Activated gamma-delta T cell treated with Interleukin-2 at 50 U/mL for 16 hours (primary cell): ENCODE results near the gene NFATC2.
A peak's percentile ranks its signal among the peaks of the same experiment; 100 is the strongest.
"Not testable (repeated sequence)": the region's sequence is repeated elsewhere in the genome, so short reads cannot be mapped to it uniquely, and the experiment has no call there.

ENCODE experiments used
- DNase-seq: peaks from one replicate; pipeline ENCODE4 v3.0.0-alpha.2; 2020

NFATC2 gene

DNA sequence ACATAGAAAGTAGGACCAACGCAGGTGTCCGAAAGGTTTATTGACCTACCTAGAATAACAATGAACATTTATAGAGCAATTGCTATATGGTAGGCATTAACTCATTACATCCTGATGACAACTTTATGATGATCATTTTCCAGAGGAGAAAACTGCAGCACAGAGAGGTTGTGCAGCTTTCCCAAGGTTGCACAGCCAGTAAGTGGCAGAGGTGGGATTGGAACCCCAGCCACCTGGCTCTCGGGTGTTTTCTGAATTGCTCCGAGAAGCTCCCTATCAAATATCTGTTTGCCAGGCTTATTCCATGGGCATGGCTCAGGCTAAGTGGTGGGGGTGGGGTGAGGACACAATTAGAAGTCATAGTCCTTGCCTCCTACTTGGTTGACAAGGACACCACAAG lies 24.1 kb upstream of the NFATC2 start:
- no peak for DNase-seq

DNA sequence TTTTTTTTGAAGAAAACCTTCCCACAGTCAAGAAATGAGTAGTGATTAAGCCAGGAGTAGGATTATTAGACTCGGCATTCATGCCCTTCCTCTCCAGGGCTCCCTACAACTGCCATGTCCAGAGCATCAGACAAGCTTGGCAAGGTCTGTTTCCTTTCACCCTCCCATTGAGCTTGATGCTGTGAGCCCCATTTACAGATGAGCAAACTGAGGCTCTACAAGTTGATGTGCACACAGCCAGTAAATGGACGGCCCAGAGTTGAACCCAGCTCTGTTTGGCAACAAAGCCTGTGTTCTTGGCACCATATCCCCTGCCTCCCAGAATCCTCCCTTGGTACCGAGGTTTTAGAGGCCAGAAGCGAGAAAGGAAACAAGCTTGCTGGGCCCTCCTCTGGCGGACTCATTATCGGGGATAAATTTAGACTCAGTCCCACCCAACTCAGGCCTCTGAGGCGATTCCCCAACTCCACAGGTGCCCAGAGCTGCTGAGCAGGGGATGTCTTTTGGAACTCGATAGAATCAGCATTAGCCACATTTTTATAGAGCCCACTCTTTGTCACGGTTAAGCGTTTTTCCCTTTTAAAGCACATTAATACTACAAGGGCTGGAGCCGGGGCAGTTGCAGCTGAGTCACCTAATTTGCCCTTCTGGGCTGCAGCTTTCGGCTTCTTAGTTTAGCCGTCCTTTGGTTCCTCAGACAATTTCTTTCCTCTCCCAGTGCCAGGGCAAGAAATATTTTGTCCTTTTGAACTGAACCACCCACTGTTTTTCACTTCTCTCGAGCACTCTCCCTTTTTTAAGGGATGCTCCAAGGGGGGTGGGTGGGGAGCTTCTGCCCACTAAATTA lies 23.0 kb upstream of the NFATC2 start:
- no peak for DNase-seq

DNA sequence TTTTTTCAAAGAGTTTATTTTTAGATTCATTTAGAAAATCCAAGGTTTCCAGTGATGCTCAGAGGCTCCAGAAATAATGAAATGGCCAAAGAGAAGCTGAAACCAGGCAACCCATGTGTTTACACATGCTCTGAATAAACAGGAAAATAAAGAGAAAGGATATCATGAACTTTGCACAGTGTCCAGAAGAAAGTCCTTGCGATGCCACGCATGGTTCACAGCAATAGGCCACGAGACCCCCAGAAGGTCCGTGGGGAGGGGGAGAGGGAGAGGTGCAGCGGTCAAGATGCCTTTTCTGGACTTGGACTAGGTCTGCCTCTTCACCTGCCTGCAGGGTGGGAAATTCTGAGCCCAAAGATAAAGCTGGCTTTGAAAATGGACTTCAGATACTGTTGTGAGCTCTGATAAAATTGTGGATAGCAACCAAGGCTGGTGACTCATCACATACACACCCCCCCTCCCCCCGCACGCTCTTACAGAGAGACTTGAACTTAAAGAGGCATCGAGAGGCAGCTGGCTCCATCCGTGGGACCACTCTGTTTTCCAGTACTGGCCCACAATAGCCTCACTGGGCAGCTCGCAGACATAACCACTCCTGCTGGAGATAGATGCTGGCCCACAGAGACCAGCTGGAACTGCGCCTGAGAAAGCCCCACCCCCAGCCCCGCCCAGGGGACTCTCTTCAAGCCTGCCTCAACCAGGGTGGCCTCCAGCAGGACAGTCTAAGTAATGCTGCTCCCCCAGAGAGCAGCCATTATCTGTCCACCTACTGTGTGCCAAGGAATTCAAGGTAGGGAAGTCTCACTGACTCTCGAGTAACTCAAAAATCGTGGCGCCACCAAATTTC lies 21.2 kb upstream of the NFATC2 start:
- DNase-seq, result no peak

DNA sequence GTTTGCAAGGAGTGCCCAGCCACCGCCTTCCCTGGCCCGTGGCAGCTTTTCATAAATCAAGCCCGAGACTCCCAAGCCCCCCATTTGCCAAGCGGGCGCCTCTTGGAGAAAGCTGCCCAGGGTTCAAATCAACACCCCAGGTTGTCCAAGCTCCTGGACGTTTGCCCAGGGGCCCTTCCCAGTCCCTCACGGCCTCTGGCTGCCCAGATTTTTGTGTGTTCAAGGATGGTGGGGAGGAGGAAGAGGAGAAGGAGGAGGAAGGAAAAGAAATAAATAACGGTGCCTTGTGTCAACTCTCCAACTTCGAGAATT lies 20.6 kb upstream of the NFATC2 start:
- no peak for DNase-seq

DNA sequence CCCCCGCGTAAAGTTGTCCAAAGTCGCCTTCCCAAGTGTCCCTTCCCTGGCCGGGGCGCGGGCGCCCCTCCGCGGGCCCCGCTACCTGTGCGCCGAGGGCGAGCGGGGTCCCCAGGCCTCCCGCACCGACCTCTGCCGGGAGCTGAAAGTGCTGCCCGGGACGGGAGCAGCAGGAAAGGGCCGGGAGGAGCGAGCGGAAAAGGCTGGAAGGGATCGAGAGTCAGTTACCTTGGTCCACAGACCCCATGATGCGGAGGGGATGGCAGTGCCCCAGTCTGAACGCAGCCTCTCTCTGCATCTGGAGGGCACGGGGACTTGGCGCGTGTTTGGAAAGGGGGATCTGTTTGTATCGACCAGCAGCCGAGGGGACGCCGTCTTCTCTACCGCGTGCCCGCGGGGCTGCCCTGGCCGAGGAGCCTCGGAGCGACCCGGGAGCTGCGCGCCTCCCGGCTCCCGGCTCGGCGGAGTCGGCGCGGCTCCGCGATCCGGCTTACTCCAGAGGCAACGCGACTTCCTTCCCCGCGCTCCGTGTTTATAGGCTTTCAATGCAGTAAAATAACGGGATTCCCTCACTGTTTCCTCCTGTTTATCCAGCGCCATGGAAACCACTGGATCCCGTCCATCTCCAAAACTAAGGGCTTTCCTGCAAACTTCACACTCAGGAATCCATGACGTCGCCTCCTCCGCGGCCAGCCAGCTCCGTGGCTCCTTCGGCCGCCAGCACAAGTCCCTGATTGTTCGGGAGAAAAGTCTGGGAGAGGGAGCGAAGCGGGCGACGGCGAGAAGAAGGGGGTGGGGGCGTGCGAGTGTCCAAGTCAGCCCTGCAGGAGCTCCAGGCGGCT lies 20.0 kb upstream of the NFATC2 start:
- DNase-seq, result peak; percentile 11

DNA sequence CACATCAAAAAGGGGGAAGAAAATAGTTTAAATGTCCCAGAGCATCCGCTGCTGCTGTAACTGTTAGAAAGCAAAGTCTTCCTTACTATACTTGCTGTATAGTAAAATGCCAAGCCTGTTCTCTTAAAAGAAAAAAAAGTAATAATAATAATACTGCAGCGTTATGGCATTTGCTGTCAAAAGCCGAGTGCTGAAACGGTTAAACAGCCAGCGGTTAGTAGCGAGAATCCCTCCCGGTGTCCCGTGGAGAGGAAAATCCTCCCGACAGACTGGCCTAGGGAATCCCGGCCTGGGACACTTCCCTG lies 19.5 kb upstream of the NFATC2 start:
- DNase-seq, result no peak

DNA sequence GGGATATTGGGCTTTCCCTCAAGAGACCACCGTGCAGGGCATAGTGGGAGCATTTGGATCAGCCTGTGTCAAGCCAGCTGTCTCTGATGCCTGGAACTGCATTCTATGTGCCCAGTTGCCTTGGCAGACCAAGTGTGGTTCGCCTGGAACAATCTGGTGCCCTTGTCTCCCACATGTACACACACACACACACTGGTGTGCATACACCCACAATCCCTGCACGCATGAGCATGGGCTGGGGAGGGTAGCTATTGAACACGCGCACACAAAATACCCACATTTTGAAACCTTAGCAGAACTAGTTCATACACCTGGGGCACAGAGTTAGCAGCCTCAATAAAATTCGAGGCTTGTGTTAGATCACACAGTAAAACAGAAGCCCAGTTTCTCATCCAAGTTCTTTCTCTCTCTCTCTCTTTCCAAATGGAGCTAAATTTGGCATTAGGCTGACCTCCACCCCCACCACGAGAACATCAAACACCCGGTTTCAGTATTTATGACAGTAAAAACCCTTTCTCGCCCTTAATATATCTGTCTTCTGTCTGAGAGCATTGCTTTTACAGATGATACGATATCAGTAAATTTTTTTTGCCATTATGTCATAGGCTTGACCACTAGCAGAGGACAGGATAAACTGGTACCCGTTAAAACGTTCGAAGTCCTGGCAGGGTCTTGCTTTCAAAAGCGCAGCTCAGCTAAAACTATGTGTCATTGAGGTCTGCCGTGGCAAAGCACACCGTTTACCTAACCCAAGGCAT lies 18.2 kb upstream of the NFATC2 start:
- no peak for DNase-seq

DNA sequence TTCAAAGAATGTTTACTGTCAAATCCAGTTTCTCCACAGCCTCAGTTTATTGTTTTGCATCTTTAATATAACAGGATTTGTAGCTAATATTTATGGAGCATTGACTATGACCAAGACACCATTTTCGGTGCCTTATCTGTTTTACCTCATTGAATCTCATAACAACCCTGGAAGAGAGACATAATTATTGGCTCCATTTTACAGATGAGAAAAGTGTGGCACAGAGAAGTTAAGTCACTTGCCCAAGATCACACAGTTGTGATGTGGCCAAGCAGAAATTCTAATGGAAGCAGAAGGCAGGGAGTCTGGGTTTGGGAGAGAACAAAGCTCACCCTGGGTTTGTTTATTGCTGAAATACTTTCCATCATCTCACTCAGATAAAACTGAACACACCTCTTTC lies 17.5 kb upstream of the NFATC2 start:
- DNase-seq, result no peak

DNA sequence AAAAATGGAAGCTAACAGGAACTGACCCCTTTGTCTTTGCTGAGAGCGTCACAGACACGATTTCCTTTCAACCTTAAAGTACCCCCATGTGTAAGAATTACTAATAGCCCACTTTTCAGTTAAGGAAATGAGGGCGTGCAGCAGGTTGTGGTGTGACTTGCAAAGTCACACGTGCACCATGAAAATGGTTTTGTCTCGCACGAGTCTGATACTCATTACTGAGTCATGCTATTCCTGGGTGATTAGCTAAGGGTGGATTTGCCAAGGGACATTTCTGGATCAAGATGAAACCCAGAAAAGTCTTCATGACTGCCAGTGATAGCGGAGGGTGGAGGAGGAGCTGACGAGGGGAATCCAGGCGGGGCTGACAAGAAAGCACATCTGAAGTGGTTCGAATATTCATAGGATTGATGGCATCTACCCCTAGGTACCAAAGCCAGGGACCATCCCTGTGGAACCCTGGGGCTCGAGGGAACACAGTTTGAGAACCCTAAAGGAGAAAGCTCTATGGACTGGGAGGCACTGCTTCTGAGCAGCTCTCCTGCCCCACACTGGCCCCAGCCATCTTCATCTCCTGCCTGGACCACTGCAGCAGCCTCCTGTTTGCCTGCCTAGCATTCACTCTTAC lies 12.1 kb upstream of the NFATC2 start:
- DNase-seq, result no peak

DNA sequence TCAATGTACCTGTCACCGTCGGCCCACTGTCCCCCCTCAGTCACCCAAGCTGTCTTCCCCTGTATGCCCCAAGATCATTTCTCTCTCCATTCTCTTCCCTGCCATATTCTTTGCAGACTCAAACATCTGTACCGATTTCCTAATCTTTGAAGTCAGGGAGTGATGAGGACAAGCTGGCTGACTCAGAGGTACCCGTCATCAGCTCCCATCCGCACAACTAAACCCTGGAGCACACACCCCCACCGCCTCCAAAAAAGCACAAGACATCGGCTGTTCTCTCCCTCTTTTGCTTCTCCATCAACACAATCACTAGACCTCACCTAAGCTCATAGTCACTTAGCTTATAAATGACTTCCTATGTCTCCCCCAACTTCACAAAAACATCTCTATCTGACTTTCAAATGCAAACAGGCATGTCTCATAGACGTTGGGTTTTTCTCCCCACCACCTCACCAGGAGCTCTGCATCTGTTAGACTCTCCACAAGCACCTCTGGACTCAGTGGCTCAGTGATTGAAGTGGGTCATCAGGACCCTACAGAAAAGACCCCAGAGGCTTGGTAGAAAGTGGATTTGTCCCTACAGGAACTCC lies 11.5 kb upstream of the NFATC2 start:
- no peak for DNase-seq

DNA sequence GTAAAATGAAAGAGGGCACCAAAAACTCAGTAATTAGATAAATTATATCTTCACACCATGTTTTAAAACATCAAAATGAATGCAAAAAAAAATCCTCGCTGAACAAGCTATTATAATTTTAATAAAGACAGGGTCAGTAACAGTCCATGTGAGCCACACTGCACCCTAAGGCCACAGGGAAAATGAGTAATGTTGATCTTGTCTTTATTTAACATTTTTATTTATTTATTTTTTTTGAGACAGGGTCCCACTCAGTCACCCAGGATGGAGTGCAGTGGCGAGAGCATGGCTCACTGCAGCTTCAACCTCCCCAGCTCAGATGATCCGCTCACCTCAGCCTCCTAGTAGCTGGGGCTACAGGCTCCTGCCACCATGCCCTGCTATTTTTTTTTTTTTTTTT lies 8.7 kb upstream of the NFATC2 start:
- no peak for DNase-seq

DNA sequence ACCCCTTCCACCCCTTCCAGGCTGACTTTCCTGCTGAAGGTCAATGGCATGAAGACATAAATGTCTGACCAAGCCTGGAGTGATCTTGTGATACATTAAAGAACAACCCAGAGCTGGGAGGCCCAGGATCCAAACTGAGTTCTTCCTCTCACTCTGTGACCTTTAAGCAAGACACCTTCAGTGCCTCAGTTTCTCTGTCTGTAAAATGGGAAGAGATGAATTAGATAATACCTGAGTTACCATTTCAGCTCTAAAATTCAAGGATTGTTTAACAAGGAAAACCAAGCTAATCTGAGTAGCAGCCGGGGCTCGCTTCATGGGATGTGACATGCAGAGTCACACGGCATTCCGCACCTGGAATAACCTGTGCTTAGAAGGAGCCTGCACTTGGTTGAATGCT lies 7.0 kb upstream of the NFATC2 start:
- no peak for DNase-seq

DNA sequence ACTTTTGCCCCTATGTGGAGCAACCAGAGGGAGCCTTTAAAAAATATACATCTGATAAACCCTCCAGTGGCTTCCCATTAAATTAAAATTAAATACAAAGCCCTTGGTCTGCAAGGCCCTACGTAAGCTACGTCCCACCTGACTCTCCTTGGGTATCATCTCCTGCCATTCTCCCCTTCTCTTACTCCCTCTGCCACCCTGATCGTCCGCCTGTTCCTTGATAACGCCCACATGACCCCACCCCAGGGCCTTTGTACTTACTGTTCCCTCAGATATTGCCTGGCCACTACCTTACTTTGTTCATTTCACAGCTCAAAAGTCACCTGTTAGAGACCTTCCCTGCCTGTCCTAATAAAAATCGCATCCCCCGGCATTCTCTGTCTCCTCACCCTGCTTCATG lies 5.4 kb upstream of the NFATC2 start:
- DNase-seq, result no peak

DNA sequence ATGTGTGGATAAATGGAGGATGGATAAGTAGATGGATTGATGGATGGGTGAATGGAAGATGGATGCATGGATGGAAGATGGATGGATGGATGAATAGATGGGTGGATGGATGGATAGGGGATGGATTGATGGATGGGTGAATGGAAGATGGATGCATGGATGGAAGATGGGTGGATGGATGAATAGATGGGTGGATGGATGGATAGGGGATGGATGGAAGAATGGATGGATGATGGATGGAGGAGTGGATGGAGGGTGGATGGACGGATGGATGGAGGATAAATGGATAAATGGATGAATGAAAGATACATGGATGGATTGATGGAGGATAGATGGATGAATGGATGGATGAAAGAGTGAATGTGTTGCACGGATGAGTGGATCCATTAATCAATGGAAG lies 3.0 kb upstream of the NFATC2 start:
- no peak for DNase-seq

DNA sequence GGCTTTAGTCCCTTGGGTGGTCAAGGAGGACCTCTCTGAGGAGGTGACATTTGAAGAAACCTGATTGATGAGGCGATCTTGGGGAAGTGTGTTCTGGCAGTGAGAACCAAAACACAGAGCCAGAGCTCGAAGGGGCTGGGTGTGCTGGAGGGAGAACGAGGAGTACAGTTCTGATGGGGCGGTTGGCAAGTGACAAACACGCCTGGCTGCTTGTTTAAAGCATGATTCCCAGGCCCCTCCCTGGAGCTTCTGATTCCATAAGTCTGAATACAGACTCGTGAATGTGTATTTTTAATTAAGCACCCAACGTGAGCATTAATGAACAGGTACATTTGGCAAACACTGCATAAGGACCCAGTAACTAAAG lies 886 bp upstream of the NFATC2 start:
- no peak for DNase-seq

DNA sequence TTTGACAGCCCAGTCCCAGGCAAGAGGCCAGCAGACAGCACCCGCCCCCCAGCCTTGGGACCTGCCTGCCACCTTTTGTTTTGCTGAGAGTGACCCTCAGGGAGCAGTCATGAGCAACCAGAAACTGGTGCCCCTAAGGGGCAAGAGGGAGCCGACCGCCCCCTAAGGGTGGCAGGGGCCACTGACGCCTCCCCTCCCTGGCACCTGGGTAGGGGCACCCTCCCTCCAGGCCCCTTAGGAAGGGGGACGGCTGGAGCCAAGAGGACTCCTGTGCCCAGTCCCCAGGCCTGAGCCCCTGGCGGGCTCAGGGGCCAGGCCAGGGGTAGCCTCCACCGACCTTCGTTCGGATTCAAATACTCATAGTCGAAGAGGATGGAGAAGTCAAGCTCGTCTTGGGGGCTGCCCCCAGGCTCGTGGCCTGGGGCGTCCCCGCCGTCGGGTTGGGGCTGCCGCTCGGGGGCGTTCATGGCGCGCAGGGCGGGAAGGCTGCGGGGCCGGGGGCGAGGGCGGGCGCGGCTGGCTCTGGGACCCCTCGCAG lies 417 bp downstream of the NFATC2 start:
- peak; percentile 44 for DNase-seq

DNA sequence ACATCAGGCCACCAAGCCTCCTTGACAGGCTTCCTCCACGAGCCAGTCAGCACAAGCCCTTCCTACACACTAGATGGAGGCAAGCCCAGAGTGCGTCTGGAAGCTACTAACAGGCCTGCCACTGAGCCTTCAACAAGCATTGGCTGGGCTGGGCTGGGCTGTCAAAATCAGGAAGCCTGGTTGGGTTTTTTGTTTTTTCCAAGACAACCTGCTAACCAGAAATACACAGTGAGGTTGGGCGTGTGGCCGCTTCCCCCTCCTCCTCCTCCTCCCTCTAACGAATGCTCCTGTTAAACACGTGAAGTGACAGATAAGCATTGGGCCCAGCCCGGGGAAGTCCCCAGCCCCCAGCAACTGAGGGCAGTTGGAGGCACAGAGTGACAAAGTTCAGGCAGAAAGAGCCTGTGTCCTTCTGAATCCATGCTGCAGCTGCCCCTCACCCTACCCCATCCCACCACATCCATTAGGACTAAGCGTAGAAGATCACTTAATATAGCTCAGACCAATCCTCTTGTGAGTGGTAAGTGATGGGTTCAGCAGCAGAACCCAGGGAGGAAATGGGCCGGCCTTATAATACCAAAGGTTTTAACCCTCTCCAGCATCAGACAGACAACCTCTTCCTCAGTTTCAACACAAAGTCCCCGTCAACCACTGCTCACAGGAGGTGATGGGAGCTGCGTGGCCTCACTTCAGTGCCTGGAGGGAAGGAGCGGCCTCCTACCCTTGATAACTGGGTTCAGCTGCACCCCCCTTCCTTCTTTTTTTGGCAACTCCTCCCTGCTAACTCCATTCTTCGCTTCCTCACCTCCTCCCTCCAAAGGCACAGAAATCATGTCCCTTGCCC lies 1.1 kb downstream of the NFATC2 start:
- peak; percentile 70 for DNase-seq

DNA sequence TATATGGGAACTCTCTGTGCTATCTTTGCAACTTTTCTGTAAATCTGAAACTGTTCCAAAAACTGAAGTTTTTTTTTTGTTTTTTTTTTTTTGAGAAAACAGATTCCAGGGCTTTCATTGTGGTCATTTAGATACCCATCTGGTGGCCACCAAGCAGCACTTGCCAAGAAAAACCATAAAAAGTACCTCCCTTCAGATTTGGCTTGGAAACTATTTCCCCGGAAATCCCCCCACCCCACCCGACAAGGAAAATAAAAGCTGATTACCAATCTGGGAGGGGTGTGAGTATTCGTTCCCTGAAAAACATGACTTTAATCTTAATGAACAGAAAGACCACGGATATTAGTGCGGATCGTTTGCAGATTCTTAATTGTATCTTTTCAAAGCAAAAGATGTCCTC lies 1.9 kb downstream of the NFATC2 start:
- no peak for DNase-seq

DNA sequence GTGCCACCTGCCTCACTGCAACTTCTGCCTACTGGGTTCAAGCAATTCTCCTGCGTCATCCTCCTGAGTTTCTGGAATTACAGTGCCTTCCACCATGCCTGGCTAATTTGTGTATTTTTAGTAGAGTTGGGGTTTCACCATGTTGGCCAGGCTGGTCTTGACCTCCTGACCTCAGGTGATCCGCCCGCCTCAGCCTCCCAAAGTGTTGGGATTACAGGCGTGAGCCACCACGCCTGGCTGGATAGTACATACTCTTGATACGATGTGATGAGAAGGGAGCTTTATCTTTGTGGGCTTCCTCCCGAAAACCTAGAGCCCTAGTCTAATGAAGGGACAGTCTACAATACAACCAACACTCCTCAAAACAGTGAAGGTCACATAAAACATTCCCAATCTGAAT lies 2.4 kb downstream of the NFATC2 start:
- not testable (repeated sequence) for DNase-seq

DNA sequence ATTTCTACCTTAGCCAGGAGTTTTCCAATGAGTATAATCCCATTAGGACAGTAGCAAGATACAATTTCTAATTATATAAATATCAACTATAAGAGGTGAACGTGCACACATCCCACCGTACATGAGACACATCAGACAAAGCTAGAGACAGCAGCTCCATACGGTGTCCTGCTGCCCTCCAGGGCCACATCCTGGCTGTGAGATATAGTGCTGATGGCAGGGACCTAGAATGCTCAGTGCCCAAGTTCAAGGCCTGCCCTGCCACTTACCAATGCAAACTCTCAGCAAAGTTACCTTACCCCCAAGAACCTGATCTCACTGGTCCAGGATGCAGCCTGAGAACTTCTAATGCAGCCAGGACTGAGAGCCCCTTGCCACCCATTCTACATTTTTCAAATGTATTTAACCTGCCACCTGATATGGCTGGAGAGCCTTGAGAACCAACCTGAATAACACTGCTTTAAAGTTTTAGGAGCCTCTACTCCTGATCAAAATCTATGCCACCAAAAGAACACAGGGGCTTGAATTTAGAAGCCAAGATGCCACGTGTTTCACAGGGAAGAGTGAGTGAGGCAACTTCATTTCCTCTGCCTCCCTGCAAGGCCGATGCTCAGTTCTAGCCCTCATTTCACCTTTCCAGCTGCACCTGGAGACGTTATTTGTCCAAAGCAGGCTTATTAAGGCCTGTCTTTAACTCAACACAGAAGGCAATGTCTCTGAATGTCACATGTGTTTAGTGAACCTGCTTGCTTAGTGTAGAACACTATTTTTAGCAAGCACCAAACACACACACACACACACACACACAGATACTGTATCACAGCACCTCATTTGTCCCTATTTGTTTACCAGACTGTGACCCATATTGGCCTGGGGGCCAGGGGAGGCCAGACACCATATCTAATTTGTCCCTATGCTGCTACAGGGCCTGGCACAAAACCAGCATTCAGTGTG lies 6.1 kb downstream of the NFATC2 start:
- DNase-seq, result no peak
